HG02588 (cell line): ENCODE results near the gene IL1R2.
"Not testable (repeated sequence)": the region's sequence is repeated elsewhere in the genome, so short reads cannot be mapped to it uniquely, and the experiment has no call there.

Experiments used
- ATAC-seq: cut with Tn5 transposase; IDR thresholded peaks from one replicate; pipeline ENCODE4 v1.9.1; 2021; ENCODE audit warnings: mild to moderate bottlenecking, moderate library complexity; ENCODE audit not compliant: unreplicated experiment

Gene IL1R2

GRCh38 chr2:101998896-101999789 is 7.4 kb downstream of the IL1R2 start:
- peak; percentile 60 for ATAC-seq

GRCh38 chr2:102000012-102000411 is 8.3 kb downstream of the IL1R2 start:
- no peak for ATAC-seq

GRCh38 chr2:102000813-102001766 is 9.3 kb downstream of the IL1R2 start:
- ATAC-seq = no peak

- no peak for ATAC-seq
Observed at GRCh38 chr2:102001767-102002142, 10.0 kb downstream of the IL1R2 start.

GRCh38 chr2:102002228-102002627 is 10.5 kb downstream of the IL1R2 start:
- ATAC-seq = no peak

GRCh38 chr2:102002909-102003308 is 11.1 kb downstream of the IL1R2 start:
- ATAC-seq = not testable (repeated sequence)

- ATAC-seq = no peak
Observed at GRCh38 chr2:102003696-102004095, 11.9 kb downstream of the IL1R2 start.

- ATAC-seq = no peak
Observed at GRCh38 chr2:102004581-102004980, 12.8 kb downstream of the IL1R2 start.

GRCh38 chr2:102005449-102005848 is 13.7 kb downstream of the IL1R2 start:
- ATAC-seq = no peak

GRCh38 chr2:102005989-102006885 is 14.5 kb downstream of the IL1R2 start:
- ATAC-seq = peak; percentile 74

- ATAC-seq = no peak
Observed at GRCh38 chr2:102006886-102007278, 15.1 kb downstream of the IL1R2 start.

- no peak for ATAC-seq
Observed at GRCh38 chr2:102008490-102008889, 16.7 kb downstream of the IL1R2 start.

- ATAC-seq = no peak
Observed at GRCh38 chr2:102009557-102009956, 17.8 kb downstream of the IL1R2 start.

- no peak for ATAC-seq
Observed at GRCh38 chr2:102010902-102011301, 19.1 kb downstream of the IL1R2 start.

- no peak for ATAC-seq
Observed at GRCh38 chr2:102012061-102012614, 20.4 kb downstream of the IL1R2 start.

GRCh38 chr2:102013206-102014040 is 21.7 kb downstream of the IL1R2 start:
- no peak for ATAC-seq

- no peak for ATAC-seq
Observed at GRCh38 chr2:102014041-102014345, 22.2 kb downstream of the IL1R2 start.

- ATAC-seq = no peak
Observed at GRCh38 chr2:102015399-102015798, 23.6 kb downstream of the IL1R2 start.

GRCh38 chr2:102016399-102016955 is 24.7 kb downstream of the IL1R2 start:
- no peak for ATAC-seq
